Astrocyte of the spinal cord (primary cell): ENCODE measurements around the gene MAPK8IP3.
"Not testable (repeated sequence)": the region's sequence is repeated elsewhere in the genome, so short reads cannot be mapped to it uniquely, and the experiment has no call there.

ENCODE experiments used
- DNase-seq: peaks from one replicate; pipeline ENCODE4 v3.0.0; 2011; ENCODE audit warnings: low read depth, low spot score
- H3K4me3 ChIP-seq: 2 replicates; pipeline ENCODE4 v1.5.1; 2011; ENCODE audit warnings: low read depth, mild to moderate bottlenecking, low read length, moderate library complexity
- in situ Hi-C: cut with HindIII; loops from 2 replicates; pipeline ENCODE4 v1.10.0; 2017; ENCODE audit warnings: low sequenced_read_pairs
- TF ChIP-seq, protein P1 (sequence below): IDR thresholded peaks from 2 replicates; pipeline ENCODE4 v1.5.1; 2012; ENCODE audit warnings: low read depth, mild to moderate bottlenecking, low read length, inconsistent platforms

The MAPK8IP3 gene

DNA sequence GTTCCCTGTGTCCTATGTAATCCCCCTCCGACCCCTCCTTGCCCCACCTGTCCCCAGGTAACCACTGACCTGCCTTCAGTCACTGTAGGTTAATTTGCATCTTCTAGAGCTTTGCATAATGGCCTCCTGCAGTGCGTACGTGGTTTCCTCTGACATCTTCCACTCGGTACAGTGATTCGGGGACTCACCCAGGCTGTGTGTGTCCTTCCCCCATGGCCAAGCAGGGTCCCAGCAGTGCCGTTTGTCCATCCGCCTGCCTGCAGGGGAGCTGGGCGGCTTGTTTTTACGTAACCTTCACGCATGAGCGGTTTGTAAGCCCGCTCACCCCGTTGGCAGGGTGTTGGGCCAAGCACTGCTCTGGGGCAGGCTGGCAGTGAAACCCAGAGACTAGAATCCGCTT is 7.9 kb downstream of the MAPK8IP3 start:
- DNase-seq, result no peak
- in situ Hi-C loops, result no loop called here
- TF ChIP-seq, protein P1, sequence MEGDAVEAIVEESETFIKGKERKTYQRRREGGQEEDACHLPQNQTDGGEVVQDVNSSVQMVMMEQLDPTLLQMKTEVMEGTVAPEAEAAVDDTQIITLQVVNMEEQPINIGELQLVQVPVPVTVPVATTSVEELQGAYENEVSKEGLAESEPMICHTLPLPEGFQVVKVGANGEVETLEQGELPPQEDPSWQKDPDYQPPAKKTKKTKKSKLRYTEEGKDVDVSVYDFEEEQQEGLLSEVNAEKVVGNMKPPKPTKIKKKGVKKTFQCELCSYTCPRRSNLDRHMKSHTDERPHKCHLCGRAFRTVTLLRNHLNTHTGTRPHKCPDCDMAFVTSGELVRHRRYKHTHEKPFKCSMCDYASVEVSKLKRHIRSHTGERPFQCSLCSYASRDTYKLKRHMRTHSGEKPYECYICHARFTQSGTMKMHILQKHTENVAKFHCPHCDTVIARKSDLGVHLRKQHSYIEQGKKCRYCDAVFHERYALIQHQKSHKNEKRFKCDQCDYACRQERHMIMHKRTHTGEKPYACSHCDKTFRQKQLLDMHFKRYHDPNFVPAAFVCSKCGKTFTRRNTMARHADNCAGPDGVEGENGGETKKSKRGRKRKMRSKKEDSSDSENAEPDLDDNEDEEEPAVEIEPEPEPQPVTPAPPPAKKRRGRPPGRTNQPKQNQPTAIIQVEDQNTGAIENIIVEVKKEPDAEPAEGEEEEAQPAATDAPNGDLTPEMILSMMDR, result no peak
- no peak overlapping the region for H3K4me3 ChIP-seq

GRCh38 chr16:1715220-1715619 is 9.2 kb downstream of the MAPK8IP3 start:
- H3K4me3 ChIP-seq, result no peak overlapping the region
- in situ Hi-C loops, result no loop called here
- DNase-seq, result no peak
- TF ChIP-seq, protein P1, result no peak

GRCh38 chr16:1718236-1718635 is 12.2 kb downstream of the MAPK8IP3 start:
- H3K4me3 ChIP-seq, in situ Hi-C loops, DNase-seq: not testable (repeated sequence)

DNA sequence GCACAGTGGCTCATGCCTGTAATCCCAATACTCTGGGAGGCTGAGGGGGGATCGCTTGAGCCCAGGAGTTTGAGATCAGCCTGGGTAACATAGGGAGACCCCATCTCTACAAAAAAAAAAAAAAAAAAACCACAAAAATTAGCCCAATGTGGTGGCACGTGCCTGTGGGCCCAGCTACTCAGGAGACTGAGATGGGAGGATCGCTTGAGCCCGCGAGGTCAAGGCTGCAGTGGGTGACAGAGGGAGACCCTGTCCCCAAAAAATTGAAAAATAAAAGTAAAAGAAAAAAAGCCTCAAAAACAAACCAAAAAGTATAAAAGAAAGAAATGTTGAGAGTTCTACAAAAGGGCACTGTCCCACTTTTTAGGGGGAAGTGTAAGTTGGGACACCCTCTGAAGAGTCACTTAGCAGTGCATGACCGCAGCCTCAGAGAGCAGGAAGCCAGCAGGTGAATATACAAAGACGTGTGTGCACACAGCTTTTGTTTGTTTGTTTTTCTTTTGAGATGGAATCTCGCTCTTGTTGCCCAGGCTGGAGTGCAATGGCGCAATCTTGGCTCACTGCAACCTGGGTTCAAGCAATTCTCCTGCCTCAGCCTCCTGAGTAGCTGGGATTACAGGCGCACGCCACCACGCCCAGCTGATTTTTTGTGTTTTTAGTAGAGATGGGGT is 13.7 kb downstream of the MAPK8IP3 start:
- in situ Hi-C loops, DNase-seq, H3K4me3 ChIP-seq: not testable (repeated sequence)

GRCh38 chr16:1721372-1721771 is 15.4 kb downstream of the MAPK8IP3 start:
- no peak for DNase-seq
- in situ Hi-C loops, result no loop called here
- H3K4me3 ChIP-seq, result no peak overlapping the region
- TF ChIP-seq, protein P1, result no peak

GRCh38 chr16:1723450-1724147 is 17.6 kb downstream of the MAPK8IP3 start:
- TF ChIP-seq, protein P1, result peak; percentile 81
- in situ Hi-C loops, result no loop called here
- peak; percentile 50 for DNase-seq
- no peak overlapping the region for H3K4me3 ChIP-seq

- in situ Hi-C loops, result no loop called here
- TF ChIP-seq, protein P1, result no peak
- H3K4me3 ChIP-seq, result no peak overlapping the region
- DNase-seq, result no peak
Observed at GRCh38 chr16:1724491-1724890, 18.5 kb downstream of the MAPK8IP3 start.
